ENCODE results near the gene SLC47A1. TPM values are rescaled to one million over a fixed set of nuclear protein-coding genes. Genes with fewer than 3 reads are reported as not detected.

SLC47A1 gene
- total RNA-seq, 4 donors from 2014 or later: 4.3 to 48.6 (median 11.8) TPM

GRCh38 chr17:19613979-19614378 is 80.3 kb downstream of the SLC47A1 start:
- no peaks in the 10 kb centered on the region for H3K4me1 ChIP-seq
- H3K27me3 ChIP-seq: no peaks in the 10 kb centered on the region
- no peak overlapping the region for H3K4me3 ChIP-seq (replicated peaks in 1 of 3)
- no peak overlapping the region for H3K27ac ChIP-seq
- no peak for TF ChIP-seq POLR2A (IDR thresholded peaks at IDR 0.05)
- no peak for TF ChIP-seq CTCF (IDR thresholded peaks at IDR 0.05)
- no peaks in the 10 kb centered on the region for H3K9me3 ChIP-seq
- no peak for DNase-seq
- no peaks in the 10 kb centered on the region for H3K36me3 ChIP-seq
- intact Hi-C loops (cut with DNase I): no loop called here
- WGBS, 2 donors: 85 to 88% methylated on average over 10 of the region's 10 CpGs

GRCh38 chr17:19614900-19615299 is 81.2 kb downstream of the SLC47A1 start:
- Histone ChIP-seq H3K36me3 (no peaks in the 10 kb centered on the region), H3K9me3 (no peaks in the 10 kb centered on the region), H3K4me1 (no peaks in the 10 kb centered on the region), H3K27me3 (no peaks in the 10 kb centered on the region), H3K4me3 (replicated peaks in 1 of 3) (no peak overlapping the region), H3K27ac (no peak overlapping the region)
- intact Hi-C loops (cut with DNase I): no loop called here
- WGBS, 2 donors: 90 to 91% methylated on average over 4 of the region's 4 CpGs
- DNase-seq: no peak
- TF ChIP-seq CTCF (IDR thresholded peaks at IDR 0.05) (no peak), POLR2A (IDR thresholded peaks at IDR 0.05) (no peak)

- H3K9me3 ChIP-seq: no peaks in the 10 kb centered on the region
- intact Hi-C loops (cut with DNase I): no loop called here
- no peaks in the 10 kb centered on the region for H3K27me3 ChIP-seq
- no peaks in the 10 kb centered on the region for H3K36me3 ChIP-seq
- H3K4me3 ChIP-seq (replicated peaks in 1 of 3): no peak overlapping the region
- H3K4me1 ChIP-seq: no peaks in the 10 kb centered on the region
- WGBS, 2 donors: 92 to 94% methylated on average over 3 of the region's 3 CpGs
- TF ChIP-seq CTCF (IDR thresholded peaks at IDR 0.05) (no peak), POLR2A (IDR thresholded peaks at IDR 0.05) (no peak)
- no peak overlapping the region for H3K27ac ChIP-seq
- no peak for DNase-seq
These were observed 84.4 kb downstream of the SLC47A1 start for GRCh38 chr17:19618015-19618414.

- 74 to 97% methylated on average over 2 of the region's 2 CpGs for WGBS, 2 donors
- Histone ChIP-seq H3K36me3 (no peaks in the 10 kb centered on the region), H3K9me3 (no peaks in the 10 kb centered on the region), H3K4me3 (replicated peaks in 1 of 3) (no peak overlapping the region), H3K27me3 (no peaks in the 10 kb centered on the region), H3K4me1 (no peaks in the 10 kb centered on the region), H3K27ac (no peak overlapping the region)
- TF ChIP-seq CTCF (IDR thresholded peaks at IDR 0.05) (no peak), POLR2A (IDR thresholded peaks at IDR 0.05) (no peak)
- intact Hi-C loops (cut with DNase I): no loop called here
- no peak for DNase-seq
These were observed 86.2 kb downstream of the SLC47A1 start for GRCh38 chr17:19619705-19620325.

- Histone ChIP-seq H3K27ac (no peak overlapping the region), H3K4me3 (replicated peaks in 1 of 3) (no peak overlapping the region), H3K4me1 (no peaks in the 10 kb centered on the region), H3K36me3 (no peaks in the 10 kb centered on the region), H3K9me3 (no peaks in the 10 kb centered on the region), H3K27me3 (no peaks in the 10 kb centered on the region)
- 96 to 100% methylated on average over 1 of the region's 1 CpG for WGBS, 2 donors
- TF ChIP-seq CTCF (IDR thresholded peaks at IDR 0.05): no peak
- TF ChIP-seq POLR2A (IDR thresholded peaks at IDR 0.05): no peak
- intact Hi-C loops (cut with DNase I): no loop called here
- DNase-seq: no peak
These were observed 88.0 kb downstream of the SLC47A1 start for GRCh38 chr17:19621697-19622096.
